Spleen (tissue), 11 donors: Measurements from ENCODE around the gene CABS1. TPM values are rescaled to one million over a fixed set of nuclear protein-coding genes. Genes with fewer than 3 reads are reported as not detected.

Source experiments
- DNase-seq: peaks from one replicate; pipeline ENCODE4 v3.0.0-alpha.2; 2020
- H3K27ac ChIP-seq, 8 donors: fragments of 200-600 bp; sonication (generic) in 7 of 8; 1 replicate in 4 of 8; 2 replicates in 4 of 8; pipeline versions ENCODE4 v1.5.0 to v1.8.0; 2016 to 2021; ENCODE audit warnings: inconsistent platforms in 4 of 8, mild to moderate bottlenecking in 4 of 8, moderate library complexity in 1 of 8
- H3K27me3 ChIP-seq, 7 donors: fragments of 200-600 bp; sonication (generic) in 6 of 7; replicated peaks in 1 of 7; 1 replicate in 4 of 7; 2 replicates in 3 of 7; pipeline versions ENCODE4 v1.5.0 to v1.8.0; 2016 to 2021; ENCODE audit warnings: inconsistent platforms in 3 of 7, mild to moderate bottlenecking in 1 of 7
- H3K36me3 ChIP-seq, 6 donors: fragments of 200-600 bp; sonication (generic) in 5 of 6; 1 replicate in 4 of 6; 2 replicates in 2 of 6; pipeline versions ENCODE4 v1.5.0 to v1.8.0; 2016 to 2021; ENCODE audit warnings: inconsistent platforms in 2 of 6
- H3K4me1 ChIP-seq, 6 donors: fragments of 200-600 bp; sonication (generic) in 5 of 6; 1 replicate in 3 of 6; 2 replicates in 3 of 6; pipeline versions ENCODE4 v1.5.0 to v1.8.0; 2016 to 2021; ENCODE audit warnings: inconsistent platforms in 3 of 6
- H3K4me3 ChIP-seq, 8 donors: fragments of 200-600 bp; sonication (generic) in 7 of 8; 1 replicate in 4 of 8; 2 replicates in 4 of 8; pipeline versions ENCODE4 v1.5.0 to v1.8.0; 2016 to 2021; ENCODE audit warnings: inconsistent platforms in 4 of 8, mild to moderate bottlenecking in 4 of 8, moderate library complexity in 2 of 8
- H3K9me3 ChIP-seq, 8 donors: fragments of 200-600 bp; sonication (generic) in 7 of 8; 1 replicate in 4 of 8; 2 replicates in 4 of 8; pipeline versions ENCODE4 v1.5.0 to v1.8.0; 2016 to 2021; ENCODE audit warnings: inconsistent platforms in 4 of 8
- CTCF ChIP-seq, 11 experiments: fragments of 200-600 bp in 7 of 11; fragments of 450-650 bp in 4 of 11; sonication (generic) in 4 of 11; IDR thresholded peaks in 8 of 11; conservative IDR thresholded peaks in 3 of 11; 1 replicate in 7 of 11; 2 replicates in 4 of 11; pipeline versions ENCODE4 v1.4.0 to v1.8.0; 2016 to 2021; ENCODE audit warnings: antibody characterized with exemption in 11 of 11, inconsistent platforms in 4 of 11, mild to moderate bottlenecking in 1 of 11
- POLR2A ChIP-seq, 3 donors: fragments of 450-650 bp; IDR thresholded peaks; one replicate each; pipeline ENCODE4 v1.5.1; 2017; ENCODE audit warnings: antibody characterized with exemption in 3 of 3, mild to moderate bottlenecking in 1 of 3
- POLR2AphosphoS5 ChIP-seq, 3 donors: sonication (generic); formaldehyde crosslinking; IDR thresholded peaks; one replicate each; pipeline ENCODE4 v1.5.1; 2017; ENCODE audit warnings: antibody characterized with exemption in 3 of 3
- WGBS, 5 donors: extraction: QIAGEN DNeasy Blood & Tissue Kit in 3 of 5; methylation state at CpG; one replicate each; pipeline versions ENCODE4 v1.1.5 to v1.1.7; 2013 to 2018; 5-methylcytosine and 5-hydroxymethylcytosine counted together
- intact Hi-C: fragments of 100-400 bp; cut with DNase I; formaldehyde crosslinking; loops from one replicate; pipeline ENCODE4 v1.15.0; 2023; ENCODE audit warnings: low total_unique reads
- polyA plus RNA-seq, 3 donors: library from polyadenylated mRNA; stranded (reverse); fragments of 200-250 nt; gene quantifications; one replicate each; pipeline ENCODE4 v1.2.1, GENCODE V29; 2013
- total RNA-seq, 7 donors: library from RNA; depleted of rRNA in 3 of 7; stranded (reverse); fragments of >200 nt in 3 of 7; fragmentation: NEBNext Ultra II Directional in 4 of 7; extraction: Animal tissue kit (Norgen Biotek cat#: 25700) in 4 of 7; gene quantifications; one replicate each; pipeline versions ENCODE4 v1.1.0 to v1.2.1, GENCODE V29; 2016 to 2021
- donor health status: healthy with polysubstance abuse.
- donor health status: DM: no; HTN: no; CAD: no; lungs with moderate emphysema.
- donor health status: DM: no; HTN: no; CAD: no.
- donor health status: Bipolar disorder and iron deficiency.
- donor health status: healthy.
- donor health status: DM: no; HTN: no; CAD: no.
- donor health status: DM: yes; HTN: yes; CAD: no.

The CABS1 gene
- total and polyA plus RNA-seq, 10 donors = not detected

- intact Hi-C loops = no loop called here
- TF ChIP-seq CTCF (IDR thresholded peaks at IDR 0.05 in 8 of 11, conservative IDR thresholded peaks at IDR 0.05 in 3 of 11) (no peak), POLR2AphosphoS5 (IDR thresholded peaks at IDR 0.05) (no peak), POLR2A (IDR thresholded peaks at IDR 0.05) (no peak)
- H3K9me3 ChIP-seq = no peaks in the 10 kb centered on the region
- no peaks in the 10 kb centered on the region for H3K36me3 ChIP-seq
- no peaks in the 10 kb centered on the region for H3K4me1 ChIP-seq
- DNase-seq = no peak
- no peak overlapping the region for H3K4me3 ChIP-seq
- H3K27me3 ChIP-seq = no peaks in the 10 kb centered on the region
- 63 to 100% (median 82%) methylated on average over 1 to 2 of the region's 2 CpGs for WGBS, 5 donors
- H3K27ac ChIP-seq = no peak overlapping the region
Measured at GRCh38 chr4:70299643-70300042, 35.1 kb upstream of the CABS1 start.

- Histone ChIP-seq H3K36me3 (no peaks in the 10 kb centered on the region), H3K4me3 (no peak overlapping the region), H3K4me1 (no peaks in the 10 kb centered on the region), H3K9me3 (no peaks in the 10 kb centered on the region), H3K27ac (no peak overlapping the region), H3K27me3 (no peaks in the 10 kb centered on the region)
- 71 to 89% (median 80%) methylated on average over 4 of the region's 4 CpGs for WGBS, 5 donors
- intact Hi-C loops = no loop called here
- DNase-seq = no peak
- TF ChIP-seq POLR2AphosphoS5 (IDR thresholded peaks at IDR 0.05) = no peak
- TF ChIP-seq CTCF (IDR thresholded peaks at IDR 0.05 in 8 of 11, conservative IDR thresholded peaks at IDR 0.05 in 3 of 11) = no peak
- TF ChIP-seq POLR2A (IDR thresholded peaks at IDR 0.05) = no peak
Measured at GRCh38 chr4:70300215-70300614, 34.6 kb upstream of the CABS1 start.

GRCh38 chr4:70303090-70303489, 31.7 kb upstream of the CABS1 start:
- no peaks in the 10 kb centered on the region for H3K9me3 ChIP-seq
- H3K4me3 ChIP-seq = no peak overlapping the region
- no peaks in the 10 kb centered on the region for H3K4me1 ChIP-seq
- H3K36me3 ChIP-seq = no peaks in the 10 kb centered on the region
- H3K27me3 ChIP-seq = no peaks in the 10 kb centered on the region
- no peak overlapping the region for H3K27ac ChIP-seq
- no peak for DNase-seq
- no peak for TF ChIP-seq CTCF (IDR thresholded peaks at IDR 0.05 in 8 of 11, conservative IDR thresholded peaks at IDR 0.05 in 3 of 11)
- TF ChIP-seq POLR2A (IDR thresholded peaks at IDR 0.05) = no peak
- no peak for TF ChIP-seq POLR2AphosphoS5 (IDR thresholded peaks at IDR 0.05)
- 26 to 56% (median 33%) methylated on average over 1 of the region's 1 CpG for WGBS, 5 donors
- intact Hi-C loops = no loop called here

- TF ChIP-seq CTCF (IDR thresholded peaks at IDR 0.05 in 8 of 11, conservative IDR thresholded peaks at IDR 0.05 in 3 of 11) = no peak
- no peak for TF ChIP-seq POLR2AphosphoS5 (IDR thresholded peaks at IDR 0.05)
- no peak for TF ChIP-seq POLR2A (IDR thresholded peaks at IDR 0.05)
- no peak for DNase-seq
Measured at GRCh38 chr4:70305601-70306000, 29.2 kb upstream of the CABS1 start.

More at GRCh38 chr4:70305601-70306000, 29.2 kb upstream of the CABS1 start:
- WGBS, 5 donors = 71 to 78% (median 75%) methylated on average over 4 of the region's 4 CpGs
- H3K27me3 ChIP-seq = no peaks in the 10 kb centered on the region
- no peak overlapping the region for H3K27ac ChIP-seq
- no peaks in the 10 kb centered on the region for H3K4me1 ChIP-seq
- H3K4me3 ChIP-seq = no peak overlapping the region
- no peaks in the 10 kb centered on the region for H3K36me3 ChIP-seq
- intact Hi-C loops = no loop called here
- H3K9me3 ChIP-seq = peaks cover 0 to 3% (median 0%) of the 10 kb centered on the region in 8 donors
